HEK293 (cell line): ENCODE data around the gene B9D1.

Source experiments
- CTCF ChIA-PET: fragments of 350-600 bp; formaldehyde crosslinking; extraction: SDS; loops from one replicate; lab custom pipeline; 2021; ENCODE audit warnings: antibody characterized with exemption; lab: Yijun Ruan, JAX
- POLR2A ChIA-PET: fragments of 300-600 bp; formaldehyde crosslinking; extraction: SDS; loops from one replicate; lab custom pipeline; 2020; ENCODE audit warnings: antibody characterized with exemption, inconsistent platforms; lab: Yijun Ruan, JAX
- H3K27ac ChIP-seq: fragments of 200-500 bp; sonication (Bioruptor generic); 2 replicates; pipeline ENCODE4 v1.5.1; 2014; ENCODE audit warnings: low read depth, low read length, control low read depth, inconsistent platforms; ENCODE audit errors: extremely low read depth
- H3K36me3 ChIP-seq, 2 experiments: fragments of 200-500 bp in 1 of 2; sonication (Bioruptor generic) in 1 of 2; 1 replicate in 1 of 2; 2 replicates in 1 of 2; pipeline ENCODE4 v1.5.1; 2014 to 2017; ENCODE audit warnings: inconsistent platforms in 2 of 2, low read length in 2 of 2; ENCODE audit not compliant: control insufficient read depth in 2 of 2, insufficient read depth in 1 of 2
- H3K4me1 ChIP-seq: fragments of 200-500 bp; sonication (Bioruptor generic); 2 replicates; pipeline ENCODE4 v1.5.1; 2014; ENCODE audit warnings: mild to moderate bottlenecking, low read length, inconsistent platforms; ENCODE audit not compliant: control insufficient read depth, insufficient read depth
- H3K4me3 ChIP-seq: 2 replicates; pipeline ENCODE4 v1.5.1; 2011; ENCODE audit warnings: low read depth, mild to moderate bottlenecking, control low read depth, low read length, moderate library complexity
- H3K9me3 ChIP-seq: fragments of 200-500 bp; sonication (Bioruptor generic); 2 replicates; pipeline ENCODE4 v1.5.1; 2014; ENCODE audit warnings: low read depth, low read length, inconsistent platforms; ENCODE audit not compliant: control insufficient read depth, insufficient read depth
- BCL11A ChIP-seq: fragments of 450-650 bp; formaldehyde crosslinking; IDR thresholded peaks from 2 replicates; pipeline ENCODE4 v1.5.1; 2016; ENCODE audit warnings: low read depth, missing biosample characterization, missing genetic modification characterization
- HOXA7 ChIP-seq: sonication (generic); formaldehyde crosslinking; IDR thresholded peaks from 2 replicates; pipeline ENCODE4 v1.8.1; 2022; ENCODE audit warnings: missing genetic modification reagents, borderline replicate concordance
- KLF7 ChIP-seq: fragments of 450-650 bp; formaldehyde crosslinking; IDR thresholded peaks from 2 replicates; pipeline ENCODE4 v1.5.1; 2016; ENCODE audit warnings: missing biosample characterization, missing genetic modification characterization, borderline replicate concordance
- REPIN1 ChIP-seq: fragments of 450-650 bp; formaldehyde crosslinking; IDR thresholded peaks from 2 replicates; pipeline ENCODE4 v1.5.1; 2017; ENCODE audit warnings: missing biosample characterization, missing genetic modification characterization, low read depth
- SCRT2 ChIP-seq: fragments of 450-650 bp; formaldehyde crosslinking; IDR thresholded peaks from 2 replicates; pipeline ENCODE4 v1.5.1; 2016; ENCODE audit warnings: missing biosample characterization, missing genetic modification characterization
- SP7 ChIP-seq: fragments of 450-650 bp; formaldehyde crosslinking; IDR thresholded peaks from 2 replicates; pipeline ENCODE4 v1.5.1; 2016; ENCODE audit warnings: missing biosample characterization, missing genetic modification characterization
- WT1 ChIP-seq: fragments of 450-650 bp; formaldehyde crosslinking; IDR thresholded peaks from 2 replicates; pipeline ENCODE4 v1.5.1; 2016; ENCODE audit warnings: missing biosample characterization, missing genetic modification characterization
- YY2 ChIP-seq: fragments of 450-650 bp; formaldehyde crosslinking; IDR thresholded peaks from 2 replicates; pipeline ENCODE4 v1.5.1; 2016; ENCODE audit warnings: missing biosample characterization, missing genetic modification characterization
- ZBTB49 ChIP-seq: fragments of 450-650 bp; formaldehyde crosslinking; IDR thresholded peaks from 2 replicates; pipeline ENCODE4 v1.5.1; 2016; ENCODE audit warnings: missing biosample characterization, missing genetic modification characterization, low read depth
- ZBTB8A ChIP-seq: fragments of 450-650 bp; formaldehyde crosslinking; IDR thresholded peaks from 2 replicates; pipeline ENCODE4 v1.5.1; 2016; ENCODE audit warnings: missing biosample characterization, missing genetic modification characterization
- ZNF16 ChIP-seq: fragments of 450-650 bp; formaldehyde crosslinking; IDR thresholded peaks from 2 replicates; pipeline ENCODE4 v1.5.1; 2016; ENCODE audit warnings: low read depth, missing biosample characterization, missing genetic modification characterization
- ZNF37A ChIP-seq: fragments of 450-650 bp; IDR thresholded peaks from 2 replicates; pipeline ENCODE4 v1.5.1; 2018; ENCODE audit warnings: missing biosample characterization, missing genetic modification characterization
- ZNF416 ChIP-seq: fragments of 450-650 bp; formaldehyde crosslinking; IDR thresholded peaks from 2 replicates; pipeline ENCODE4 v1.5.1; 2016; ENCODE audit warnings: missing biosample characterization, missing genetic modification characterization
- ZNF580 ChIP-seq: fragments of 450-650 bp; formaldehyde crosslinking; IDR thresholded peaks from 2 replicates; pipeline ENCODE4 v1.5.1; 2016; ENCODE audit warnings: missing biosample characterization, missing genetic modification characterization
- ZNF600 ChIP-seq: fragments of 450-650 bp; formaldehyde crosslinking; IDR thresholded peaks from 2 replicates; pipeline ENCODE4 v1.5.1; 2016; ENCODE audit warnings: missing biosample characterization, missing genetic modification characterization
- ZNF768 ChIP-seq: fragments of 450-650 bp; formaldehyde crosslinking; IDR thresholded peaks from 2 replicates; pipeline ENCODE4 v1.5.1; 2018; ENCODE audit warnings: missing biosample characterization, mild to moderate bottlenecking, missing genetic modification characterization
- TF ChIP-seq, protein P1 (sequence below): fragments of 450-650 bp; formaldehyde crosslinking; IDR thresholded peaks from 2 replicates; pipeline ENCODE4 v1.5.1; 2017; ENCODE audit warnings: missing biosample characterization, missing genetic modification characterization
- TF ChIP-seq, protein P2 (sequence below): fragments of 450-650 bp; formaldehyde crosslinking; IDR thresholded peaks from 2 replicates; pipeline ENCODE4 v1.5.1; 2016; ENCODE audit warnings: missing biosample characterization, missing genetic modification characterization

B9D1 gene

GRCh38 chr17:19301973-19302372 lies 60.5 kb downstream of the B9D1 start (continued):
- no peak for TF ChIP-seq ZBTB49 (tag by site-specific recombination)
- TF ChIP-seq ZNF16 (tag by site-specific recombination), result no peak
- TF ChIP-seq ZNF768 (tag by site-specific recombination), result no peak
- TF ChIP-seq REPIN1 (tag by site-specific recombination), result no peak
- TF ChIP-seq ZNF416 (tag by site-specific recombination), result no peak
- no peak for TF ChIP-seq ZBTB8A (tag by site-specific recombination)
- TF ChIP-seq SP7, result no peak
- TF ChIP-seq, protein P1, sequence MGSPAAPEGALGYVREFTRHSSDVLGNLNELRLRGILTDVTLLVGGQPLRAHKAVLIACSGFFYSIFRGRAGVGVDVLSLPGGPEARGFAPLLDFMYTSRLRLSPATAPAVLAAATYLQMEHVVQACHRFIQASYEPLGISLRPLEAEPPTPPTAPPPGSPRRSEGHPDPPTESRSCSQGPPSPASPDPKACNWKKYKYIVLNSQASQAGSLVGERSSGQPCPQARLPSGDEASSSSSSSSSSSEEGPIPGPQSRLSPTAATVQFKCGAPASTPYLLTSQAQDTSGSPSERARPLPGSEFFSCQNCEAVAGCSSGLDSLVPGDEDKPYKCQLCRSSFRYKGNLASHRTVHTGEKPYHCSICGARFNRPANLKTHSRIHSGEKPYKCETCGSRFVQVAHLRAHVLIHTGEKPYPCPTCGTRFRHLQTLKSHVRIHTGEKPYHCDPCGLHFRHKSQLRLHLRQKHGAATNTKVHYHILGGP (tag by site-specific recombination), result no peak
- TF ChIP-seq YY2, result no peak
- TF ChIP-seq, protein P2, sequence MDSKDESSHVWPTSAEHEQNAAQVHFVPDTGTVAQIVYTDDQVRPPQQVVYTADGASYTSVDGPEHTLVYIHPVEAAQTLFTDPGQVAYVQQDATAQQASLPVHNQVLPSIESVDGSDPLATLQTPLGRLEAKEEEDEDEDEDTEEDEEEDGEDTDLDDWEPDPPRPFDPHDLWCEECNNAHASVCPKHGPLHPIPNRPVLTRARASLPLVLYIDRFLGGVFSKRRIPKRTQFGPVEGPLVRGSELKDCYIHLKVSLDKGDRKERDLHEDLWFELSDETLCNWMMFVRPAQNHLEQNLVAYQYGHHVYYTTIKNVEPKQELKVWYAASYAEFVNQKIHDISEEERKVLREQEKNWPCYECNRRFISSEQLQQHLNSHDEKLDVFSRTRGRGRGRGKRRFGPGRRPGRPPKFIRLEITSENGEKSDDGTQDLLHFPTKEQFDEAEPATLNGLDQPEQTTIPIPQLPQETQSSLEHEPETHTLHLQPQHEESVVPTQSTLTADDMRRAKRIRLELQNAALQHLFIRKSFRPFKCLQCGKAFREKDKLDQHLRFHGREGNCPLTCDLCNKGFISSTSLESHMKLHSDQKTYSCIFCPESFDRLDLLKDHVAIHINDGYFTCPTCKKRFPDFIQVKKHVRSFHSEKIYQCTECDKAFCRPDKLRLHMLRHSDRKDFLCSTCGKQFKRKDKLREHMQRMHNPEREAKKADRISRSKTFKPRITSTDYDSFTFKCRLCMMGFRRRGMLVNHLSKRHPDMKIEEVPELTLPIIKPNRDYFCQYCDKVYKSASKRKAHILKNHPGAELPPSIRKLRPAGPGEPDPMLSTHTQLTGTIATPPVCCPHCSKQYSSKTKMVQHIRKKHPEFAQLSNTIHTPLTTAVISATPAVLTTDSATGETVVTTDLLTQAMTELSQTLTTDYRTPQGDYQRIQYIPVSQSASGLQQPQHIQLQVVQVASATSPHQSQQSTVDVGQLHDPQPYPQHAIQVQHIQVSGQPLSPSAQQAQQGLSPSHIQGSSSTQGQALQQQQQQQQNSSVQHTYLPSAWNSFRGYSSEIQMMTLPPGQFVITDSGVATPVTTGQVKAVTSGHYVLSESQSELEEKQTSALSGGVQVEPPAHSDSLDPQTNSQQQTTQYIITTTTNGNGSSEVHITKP (tag by site-specific recombination), result no peak
- no peak for TF ChIP-seq KLF7

GRCh38 chr17:19301274-19301951 lies 61.1 kb downstream of the B9D1 start:
- Histone ChIP-seq H3K4me3 (no peak overlapping the region), H3K4me1 (peaks cover 11% of the 10 kb centered on the region), H3K27ac (no peak overlapping the region), H3K9me3 (no peaks in the 10 kb centered on the region), H3K36me3 (peaks cover 0 to 6% of the 10 kb centered on the region in 2 experiments; a peak in 1 of 3 replicates)
- POLR2A ChIA-PET, result no interaction called here
- TF ChIP-seq KLF7 (no peak), ZNF37A (tag by site-specific recombination) (no peak), HOXA7 (CRISPR knock-in tag) (no peak), ZNF580 (tag by site-specific recombination) (no peak), WT1 (no peak)
- TF ChIP-seq, all 188 proteins: peak for 0
- CTCF ChIA-PET, result interaction anchor here (0.6 to 1.2 kb wide), 3 partner anchors 10 to 309 kb away, joined by 3 to 5 read pairs (median 3); no protein-coding TSS in a partner anchor

- POLR2A ChIA-PET, result no interaction called here
Observed at GRCh38 chr17:19299866-19300265, 62.7 kb downstream of the B9D1 start.

More at GRCh38 chr17:19299866-19300265, 62.7 kb downstream of the B9D1 start:
- Histone ChIP-seq H3K4me3 (no peak overlapping the region), H3K9me3 (no peaks in the 10 kb centered on the region), H3K36me3 (no peaks in the 10 kb centered on the region), H3K4me1 (peaks cover 11% of the 10 kb centered on the region), H3K27ac (no peak overlapping the region)
- CTCF ChIA-PET, result no interaction called here
- TF ChIP-seq ZNF600 (tag by site-specific recombination), result 0 out of 2 replicates have a peak, but pooled peaks have one; percentile 2
- no peak for TF ChIP-seq BCL11A (tag by site-specific recombination)
- 0 out of 2 replicates have a peak, but pooled peaks have one; percentile 17 for TF ChIP-seq SCRT2 (tag by site-specific recombination)
- TF ChIP-seq, all 188 proteins: peak for 2
